Stomach (tissue), 9 donors: ENCODE data around the gene GLCE. TPM values are rescaled to one million over a fixed set of nuclear protein-coding genes. Genes with fewer than 3 reads are reported as not detected.

Experiments used
- DNase-seq, 2 donors: peaks; one replicate each; pipeline versions ENCODE4 v3.0.0 to v3.0.0-alpha.2; 2013 to 2019
- H3K27ac ChIP-seq, 5 donors: fragments of 200-600 bp in 4 of 5; sonication (generic) in 4 of 5; one replicate each; pipeline ENCODE4 v1.5.1; 2013 to 2019; ENCODE audit warnings: mild to moderate bottlenecking in 1 of 5, moderate library complexity in 1 of 5
- H3K27me3 ChIP-seq, 3 donors: fragments of 200-600 bp; sonication (generic); one replicate each; pipeline ENCODE4 v1.5.1; 2017 to 2019; ENCODE audit warnings: mixed run types in 1 of 3
- H3K36me3 ChIP-seq, 4 donors: fragments of 200-600 bp; sonication (generic); 1 replicate in 3 of 4; 2 replicates in 1 of 4; pipeline ENCODE4 v1.5.1; 2016 to 2019
- H3K4me1 ChIP-seq, 4 donors: fragments of 200-600 bp; sonication (generic); one replicate each; pipeline ENCODE4 v1.5.1; 2016 to 2019
- H3K4me3 ChIP-seq, 4 donors: fragments of 200-600 bp; sonication (generic) in 3 of 4; one replicate each; pipeline ENCODE4 v1.5.1; 2016 to 2019; ENCODE audit warnings: mild to moderate bottlenecking in 1 of 4
- H3K9me3 ChIP-seq, 4 donors: fragments of 200-600 bp; sonication (generic); one replicate each; pipeline ENCODE4 v1.5.1; 2016 to 2019
- EP300 ChIP-seq: sonication (generic); formaldehyde crosslinking; IDR thresholded peaks from one replicate; pipeline ENCODE4 v1.6.1; 2017; ENCODE audit warnings: antibody characterized with exemption
- POLR2A ChIP-seq, 4 donors: fragments of 450-650 bp; IDR thresholded peaks; one replicate each; pipeline ENCODE4 v1.6.1; 2016; ENCODE audit warnings: antibody characterized with exemption in 4 of 4, control low read depth in 2 of 4, mild to moderate bottlenecking in 1 of 4, moderate library complexity in 1 of 4
- POLR2AphosphoS5 ChIP-seq, 3 donors: sonication (generic); formaldehyde crosslinking; IDR thresholded peaks; one replicate each; pipeline ENCODE4 v1.6.1; 2016; ENCODE audit warnings: antibody characterized with exemption in 3 of 3
- WGBS, 5 donors: extraction: QIAGEN DNeasy Blood & Tissue Kit in 3 of 5; methylation state at CpG; one replicate each; pipeline versions ENCODE4 v1.1.5 to v1.1.7; 2013 to 2018; 5-methylcytosine and 5-hydroxymethylcytosine counted together
- intact Hi-C: fragments of 100-400 bp; cut with DNase I; formaldehyde crosslinking; loops from one replicate; pipeline ENCODE4 v1.15.1; 2023; ENCODE audit warnings: low total_unique reads
- polyA plus RNA-seq, 3 donors: library from polyadenylated mRNA; stranded (reverse); fragments of 200-250 nt; gene quantifications; one replicate each; pipeline ENCODE4 v1.2.3, GENCODE V29; 2013
- total RNA-seq, 5 donors: library from RNA; depleted of rRNA; stranded (reverse); fragments of >200 nt; gene quantifications; one replicate each; pipeline versions ENCODE4 v1.1.0 to v1.2.3, GENCODE V29; 2014 to 2016
- TF ChIP-seq, protein P1 (sequence below), 7 experiments: fragments of 450-650 bp in 4 of 7; fragments of 200-600 bp in 3 of 7; sonication (generic) in 3 of 7; IDR thresholded peaks; one replicate each; pipeline ENCODE4 v1.5.1; 2016 to 2019; ENCODE audit warnings: antibody characterized with exemption in 7 of 7, control low read depth in 2 of 7, mild to moderate bottlenecking in 1 of 7
- donor health status: healthy with polysubstance abuse.
- donor health status: Bipolar disorder and iron deficiency.
- donor health status: healthy.

Gene GLCE
- total and polyA plus RNA-seq, 8 donors = 5.5 to 50.9 (median 22.1) TPM

DNA sequence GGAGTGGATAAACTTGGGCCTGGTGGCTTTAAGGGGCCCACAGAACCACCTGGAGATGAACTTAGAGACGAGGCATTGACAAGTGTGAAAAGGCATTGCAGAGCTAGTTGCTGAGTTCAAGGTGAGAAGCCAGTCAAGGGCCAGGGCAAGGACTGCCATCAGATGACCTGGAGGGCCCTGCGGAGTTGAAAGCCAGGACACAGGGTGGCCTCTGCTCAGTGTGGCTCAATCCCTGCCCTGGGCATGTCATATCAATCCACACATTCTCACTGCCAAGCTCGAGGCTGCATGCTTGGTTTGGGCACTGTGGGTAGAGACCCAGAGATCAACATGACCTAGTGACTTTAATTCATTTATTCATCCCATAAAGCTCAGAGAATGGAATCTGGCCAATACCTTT lies 147.5 kb downstream of the GLCE start:
- no peak overlapping the region for H3K27ac ChIP-seq
- no peaks in the 10 kb centered on the region for H3K27me3 ChIP-seq
- 72 to 93% (median 84%) methylated on average over 2 to 3 of the region's 3 CpGs for WGBS, 5 donors
- TF ChIP-seq POLR2AphosphoS5 (IDR thresholded peaks at IDR 0.05) (no peak), EP300 (no peak), POLR2A (IDR thresholded peaks at IDR 0.05) (no peak)
- TF ChIP-seq, protein P1, sequence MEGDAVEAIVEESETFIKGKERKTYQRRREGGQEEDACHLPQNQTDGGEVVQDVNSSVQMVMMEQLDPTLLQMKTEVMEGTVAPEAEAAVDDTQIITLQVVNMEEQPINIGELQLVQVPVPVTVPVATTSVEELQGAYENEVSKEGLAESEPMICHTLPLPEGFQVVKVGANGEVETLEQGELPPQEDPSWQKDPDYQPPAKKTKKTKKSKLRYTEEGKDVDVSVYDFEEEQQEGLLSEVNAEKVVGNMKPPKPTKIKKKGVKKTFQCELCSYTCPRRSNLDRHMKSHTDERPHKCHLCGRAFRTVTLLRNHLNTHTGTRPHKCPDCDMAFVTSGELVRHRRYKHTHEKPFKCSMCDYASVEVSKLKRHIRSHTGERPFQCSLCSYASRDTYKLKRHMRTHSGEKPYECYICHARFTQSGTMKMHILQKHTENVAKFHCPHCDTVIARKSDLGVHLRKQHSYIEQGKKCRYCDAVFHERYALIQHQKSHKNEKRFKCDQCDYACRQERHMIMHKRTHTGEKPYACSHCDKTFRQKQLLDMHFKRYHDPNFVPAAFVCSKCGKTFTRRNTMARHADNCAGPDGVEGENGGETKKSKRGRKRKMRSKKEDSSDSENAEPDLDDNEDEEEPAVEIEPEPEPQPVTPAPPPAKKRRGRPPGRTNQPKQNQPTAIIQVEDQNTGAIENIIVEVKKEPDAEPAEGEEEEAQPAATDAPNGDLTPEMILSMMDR (IDR thresholded peaks at IDR 0.05) = no peak
- DNase-seq = no peak
- intact Hi-C loops = no loop called here
- no peak overlapping the region for H3K4me3 ChIP-seq
- H3K9me3 ChIP-seq = no peaks in the 10 kb centered on the region
- H3K36me3 ChIP-seq = no peaks in the 10 kb centered on the region
- H3K4me1 ChIP-seq = peaks cover 0 to 4% (median 0%) of the 10 kb centered on the region in 4 donors

DNA sequence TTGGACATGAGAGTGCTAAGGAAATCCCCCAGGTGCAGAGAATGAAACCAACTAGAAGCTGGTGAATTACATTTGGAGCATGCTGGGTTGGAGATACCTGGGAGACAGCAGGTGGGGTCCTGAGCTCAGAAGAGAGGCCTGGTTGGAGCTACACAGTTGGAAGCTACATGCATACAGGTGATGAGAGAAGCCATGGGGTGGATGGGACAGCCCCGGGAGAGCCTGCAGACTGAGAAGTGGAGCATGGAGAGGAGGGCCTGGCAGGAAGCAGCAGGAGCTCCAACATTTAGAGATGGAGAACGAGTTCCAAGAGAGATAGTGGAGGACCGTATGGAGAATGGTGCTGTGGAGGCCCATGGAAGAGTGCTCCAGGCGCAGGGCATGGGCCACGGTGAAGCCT lies 148.5 kb downstream of the GLCE start:
- H3K27me3 ChIP-seq = no peaks in the 10 kb centered on the region
- no peak overlapping the region for H3K4me3 ChIP-seq
- intact Hi-C loops = no loop called here
- H3K9me3 ChIP-seq = no peaks in the 10 kb centered on the region
- WGBS, 5 donors = 88 to 91% (median 91%) methylated on average over 5 of the region's 5 CpGs
- no peak overlapping the region for H3K27ac ChIP-seq
- no peaks in the 10 kb centered on the region for H3K36me3 ChIP-seq
- peaks cover 0 to 6% (median 2%) of the 10 kb centered on the region in 4 donors for H3K4me1 ChIP-seq
- TF ChIP-seq POLR2A (IDR thresholded peaks at IDR 0.05) (no peak), POLR2AphosphoS5 (IDR thresholded peaks at IDR 0.05) (no peak), EP300 (no peak)
- TF ChIP-seq, protein P1 (IDR thresholded peaks at IDR 0.05) = no peak
- no peak for DNase-seq

DNA sequence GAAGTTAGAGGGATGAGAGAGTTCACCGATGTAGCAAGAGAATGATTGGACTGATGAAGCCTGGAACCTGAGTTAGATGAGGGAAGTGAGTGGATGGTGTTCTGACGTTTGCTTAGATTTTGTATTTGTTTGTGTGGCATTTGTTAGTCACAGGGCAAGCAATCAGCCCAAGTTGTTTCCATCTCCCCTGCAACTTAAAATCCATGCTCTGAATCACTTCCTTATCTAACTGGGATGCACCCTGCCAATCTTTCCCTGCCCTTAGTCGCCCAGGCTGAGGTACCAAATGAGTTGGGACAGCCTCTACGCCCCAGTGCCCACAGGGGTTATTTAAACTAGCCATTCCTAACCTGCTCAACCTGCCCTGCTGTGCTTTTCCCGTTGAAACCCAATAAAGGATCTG lies 150.9 kb downstream of the GLCE start:
- intact Hi-C loops = no loop called here
- Histone ChIP-seq H3K27me3 (no peaks in the 10 kb centered on the region), H3K27ac (no peak overlapping the region), H3K4me3 (no peak overlapping the region), H3K9me3 (no peaks in the 10 kb centered on the region), H3K4me1 (peaks cover 0 to 8% (median 0%) of the 10 kb centered on the region in 4 donors), H3K36me3 (no peaks in the 10 kb centered on the region)
- no peak for DNase-seq
- TF ChIP-seq POLR2AphosphoS5 (IDR thresholded peaks at IDR 0.05) = no peak
- TF ChIP-seq, protein P1 (IDR thresholded peaks at IDR 0.05) = no peak
- no peak for TF ChIP-seq EP300
- WGBS, 5 donors = 57 to 67% (median 63%) methylated on average over 5 of the region's 5 CpGs

DNA sequence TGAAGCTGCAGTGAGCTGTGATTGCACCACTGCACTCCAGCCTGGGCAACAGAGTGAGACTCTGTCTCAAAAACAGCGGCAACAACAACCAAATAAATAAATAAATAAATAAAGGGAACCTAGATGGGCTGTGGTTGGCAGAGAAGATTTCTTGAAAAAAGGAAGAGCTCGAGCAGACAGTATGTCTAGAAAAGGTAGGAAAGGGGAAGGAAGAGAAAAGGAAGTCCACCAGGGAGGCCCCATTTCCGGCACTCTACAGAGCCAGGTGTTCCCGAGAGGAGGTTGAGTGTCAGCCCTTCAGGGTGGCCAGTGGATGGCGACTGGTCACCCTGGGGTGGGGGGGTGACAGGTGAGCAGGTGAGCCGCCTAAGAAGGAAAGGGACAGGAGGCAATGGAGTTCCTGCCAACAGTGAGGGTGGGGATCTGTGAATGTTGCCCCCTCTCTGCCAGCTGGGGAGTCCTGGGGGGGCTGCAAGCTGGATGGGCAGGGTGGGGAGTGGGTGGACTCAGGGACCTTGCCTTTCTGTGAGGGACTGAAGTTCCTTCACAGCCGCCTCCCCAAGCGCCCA lies 153.1 kb downstream of the GLCE start:
- Histone ChIP-seq H3K27ac (peak overlapping the region in 1 of 5 donors; percentile 32), H3K4me1 (peaks cover 0 to 8% (median 0%) of the 10 kb centered on the region in 4 donors), H3K4me3 (no peak overlapping the region), H3K36me3 (no peaks in the 10 kb centered on the region), H3K27me3 (no peaks in the 10 kb centered on the region), H3K9me3 (no peaks in the 10 kb centered on the region)
- TF ChIP-seq POLR2A (IDR thresholded peaks at IDR 0.05) = no peak
- TF ChIP-seq, protein P1 (IDR thresholded peaks at IDR 0.05) = no peak
- no peak for TF ChIP-seq EP300
- 79 to 89% (median 84%) methylated on average over 8 of the region's 8 CpGs for WGBS, 5 donors
- intact Hi-C loops = no loop called here
- DNase-seq = no peak
